COLO829 (cell line): ENCODE measurements around the gene CLTB.

Experiments
- DNase-seq: peaks from one replicate; pipeline ENCODE4 v3.0.0; 2012; ENCODE audit warnings: low spot score

The CLTB gene

GRCh38 chr5:176401281-176402205 is 14.8 kb downstream of the CLTB start:
- no peak for DNase-seq

- no peak for DNase-seq
These were observed 15.8 kb downstream of the CLTB start for GRCh38 chr5:176400382-176401156.

GRCh38 chr5:176397736-176398420 is 18.5 kb downstream of the CLTB start:
- DNase-seq, result no peak

GRCh38 chr5:176396330-176396729 is 20.0 kb downstream of the CLTB start:
- no peak for DNase-seq

- DNase-seq, result no peak
These were observed 21.3 kb downstream of the CLTB start for GRCh38 chr5:176394881-176395675.

- DNase-seq, result no peak
These were observed 22.2 kb downstream of the CLTB start for GRCh38 chr5:176394096-176394495.

GRCh38 chr5:176392526-176392925 is 23.8 kb downstream of the CLTB start:
- DNase-seq, result no peak

- no peak for DNase-seq
These were observed 24.3 kb downstream of the CLTB start for GRCh38 chr5:176391999-176392398.

- no peak for DNase-seq
These were observed 24.9 kb downstream of the CLTB start for GRCh38 chr5:176391479-176391878.

- DNase-seq, result no peak
These were observed 26.9 kb downstream of the CLTB start for GRCh38 chr5:176389135-176390123.

- DNase-seq, result peak; percentile 98
These were observed 27.8 kb downstream of the CLTB start, which contains the start of the genes HIGD2A and NOP16 for GRCh38 chr5:176388444-176389134. Gene HIGD2A (plus strand): TSS chr5:176388751. CDS start chr5:176388820, 69 bp downstream. Gene NOP16 (minus strand): TSS chr5:176388598. CDS start chr5:176388539, 59 bp downstream.

- peak; percentile 9 for DNase-seq
These were observed 28.3 kb downstream of the CLTB start for GRCh38 chr5:176388003-176388443.

GRCh38 chr5:176387384-176387925 is 28.9 kb downstream of the CLTB start:
- no peak for DNase-seq

- no peak for DNase-seq
These were observed 29.8 kb downstream of the CLTB start for GRCh38 chr5:176386491-176386890.

- DNase-seq, result no peak
These were observed 31.3 kb downstream of the CLTB start for GRCh38 chr5:176384991-176385390.

- DNase-seq, result no peak
These were observed 31.9 kb downstream of the CLTB start for GRCh38 chr5:176384366-176384930.

- no peak for DNase-seq
These were observed 32.4 kb downstream of the CLTB start for GRCh38 chr5:176383961-176384360.

GRCh38 chr5:176383248-176383905 is 33.0 kb downstream of the CLTB start:
- no peak for DNase-seq
